ENCODE measurements around the gene SYT1. TPM values are rescaled to one million over a fixed set of nuclear protein-coding genes. Genes with fewer than 3 reads are reported as not detected.

SYT1 gene
- total RNA-seq, 3 donors from 2014 or later (not counting 1 experiment from before 2014, with no cell fraction given), result not detected

- Histone ChIP-seq H3K36me3 (ENCODE audit: control insufficient read depth, insufficient read depth, low read length) (no peaks in the 10 kb centered on the region), H3K4me3 (ENCODE audit: low read length) (no peak overlapping the region), H3K27ac (ENCODE audit: low read length) (no peak overlapping the region), H3K9me3 (ENCODE audit: control insufficient read depth, insufficient read depth, low read length) (no peaks in the 10 kb centered on the region), H3K27me3 (ENCODE audit: control insufficient read depth, insufficient read depth, low read length) (no peaks in the 10 kb centered on the region), H3K4me1 (ENCODE audit: control insufficient read depth, insufficient read depth, low read length) (no peaks in the 10 kb centered on the region)
- Mint-ChIP-seq H3K36me3 (no peaks in the 10 kb centered on the region), H3K4me3 (no peak overlapping the region), H3K27me3 (ENCODE audit: low read depth in 2 of 2) (no peaks in the 10 kb centered on the region), H3K4me1 (no peaks in the 10 kb centered on the region), H3K27ac (no peak overlapping the region), H3K9me3 (peaks cover 16% of the 10 kb centered on the region in 2 donors)
- WGBS (ENCODE audit: insufficient coverage), result 95% methylated on average over 2 of the region's 2 CpGs
- TF ChIP-seq CTCF (IDR thresholded peaks at IDR 0.05), result no peak
- ATAC-seq (no peak), DNase-seq (no peak)
- intact Hi-C loops (cut with micrococcal nuclease), result no loop called here
Measured at GRCh38 chr12:78966926-78967325, 102.4 kb downstream of the SYT1 start.

- H3K9me3 ChIP-seq (ENCODE audit: control insufficient read depth, insufficient read depth, low read length), result no peaks in the 10 kb centered on the region
- no peak for TF ChIP-seq CTCF (IDR thresholded peaks at IDR 0.05)
- Mint-ChIP-seq H3K4me1 (no peaks in the 10 kb centered on the region), H3K4me3 (no peak overlapping the region), H3K9me3 (peaks cover 15 to 16% of the 10 kb centered on the region in 2 donors), H3K27me3 (ENCODE audit: low read depth in 2 of 2) (no peaks in the 10 kb centered on the region), H3K27ac (no peak overlapping the region), H3K36me3 (no peaks in the 10 kb centered on the region)
- 50% methylated on average over 1 of the region's 1 CpG for WGBS (ENCODE audit: insufficient coverage)
- H3K27me3 ChIP-seq (ENCODE audit: control insufficient read depth, insufficient read depth, low read length), result no peaks in the 10 kb centered on the region
- H3K36me3 ChIP-seq (ENCODE audit: control insufficient read depth, insufficient read depth, low read length), result no peaks in the 10 kb centered on the region
- no peak for ATAC-seq
- no peak overlapping the region for H3K4me3 ChIP-seq (ENCODE audit: low read length)
- DNase-seq, result no peak
- no peak overlapping the region for H3K27ac ChIP-seq (ENCODE audit: low read length)
- intact Hi-C loops (cut with micrococcal nuclease), result no loop called here
- H3K4me1 ChIP-seq (ENCODE audit: control insufficient read depth, insufficient read depth, low read length), result no peaks in the 10 kb centered on the region
Measured at GRCh38 chr12:78968226-78968625, 103.7 kb downstream of the SYT1 start.

- no peaks in the 10 kb centered on the region for H3K9me3 ChIP-seq (ENCODE audit: control insufficient read depth, insufficient read depth, low read length)
- H3K27me3 ChIP-seq (ENCODE audit: control insufficient read depth, insufficient read depth, low read length), result no peaks in the 10 kb centered on the region
- H3K4me1 ChIP-seq (ENCODE audit: control insufficient read depth, insufficient read depth, low read length), result no peaks in the 10 kb centered on the region
- H3K4me3 ChIP-seq (ENCODE audit: low read length), result no peak overlapping the region
- no peak for DNase-seq
- Mint-ChIP-seq H3K27ac (no peak overlapping the region), H3K4me3 (no peak overlapping the region), H3K36me3 (no peaks in the 10 kb centered on the region), H3K9me3 (peaks cover 18 to 23% of the 10 kb centered on the region in 2 donors), H3K27me3 (ENCODE audit: low read depth in 2 of 2) (no peaks in the 10 kb centered on the region), H3K4me1 (no peaks in the 10 kb centered on the region)
- no peak for ATAC-seq
- no peak overlapping the region for H3K27ac ChIP-seq (ENCODE audit: low read length)
- intact Hi-C loops (cut with micrococcal nuclease), result no loop called here
- no peaks in the 10 kb centered on the region for H3K36me3 ChIP-seq (ENCODE audit: control insufficient read depth, insufficient read depth, low read length)
- TF ChIP-seq CTCF (IDR thresholded peaks at IDR 0.05), result no peak
Measured at GRCh38 chr12:78970041-78970440, 105.5 kb downstream of the SYT1 start.

- Mint-ChIP-seq H3K27ac (no peak overlapping the region), H3K4me1 (no peaks in the 10 kb centered on the region), H3K36me3 (no peaks in the 10 kb centered on the region), H3K4me3 (no peak overlapping the region), H3K9me3 (peaks cover 6 to 9% of the 10 kb centered on the region in 2 donors), H3K27me3 (ENCODE audit: low read depth in 2 of 2) (no peaks in the 10 kb centered on the region)
- no peaks in the 10 kb centered on the region for H3K27me3 ChIP-seq (ENCODE audit: control insufficient read depth, insufficient read depth, low read length)
- no peaks in the 10 kb centered on the region for H3K4me1 ChIP-seq (ENCODE audit: control insufficient read depth, insufficient read depth, low read length)
- 11% methylated on average over 3 of the region's 3 CpGs for WGBS (ENCODE audit: insufficient coverage)
- H3K27ac ChIP-seq (ENCODE audit: low read length), result no peak overlapping the region
- TF ChIP-seq CTCF (IDR thresholded peaks at IDR 0.05), result no peak
- ATAC-seq (no peak), DNase-seq (no peak)
- H3K36me3 ChIP-seq (ENCODE audit: control insufficient read depth, insufficient read depth, low read length), result no peaks in the 10 kb centered on the region
- H3K4me3 ChIP-seq (ENCODE audit: low read length), result no peak overlapping the region
- no peaks in the 10 kb centered on the region for H3K9me3 ChIP-seq (ENCODE audit: control insufficient read depth, insufficient read depth, low read length)
- intact Hi-C loops (cut with micrococcal nuclease), result no loop called here
Measured at GRCh38 chr12:78977304-78977867, 112.8 kb downstream of the SYT1 start.

All from natural killer cell (primary cell).